H4 (cell line): ENCODE measurements around the gene SULF2. TPM values are rescaled to one million over a fixed set of nuclear protein-coding genes. Genes with fewer than 3 reads are reported as not detected.
A peak's percentile ranks its signal among the peaks of the same experiment; 100 is the strongest.

Source experiments
- DNase-seq: peaks from one replicate; pipeline ENCODE4 v3.0.0-alpha.2; 2015; ENCODE audit warnings: low spot score
- total RNA-seq: library from RNA; depleted of rRNA; stranded (reverse); fragments of >200 nt; shearing (Covaris generic); gene quantifications from 2 replicates; pipeline ENCODE4 v1.2.3, GENCODE V29; 2014

Gene SULF2
- total RNA-seq, 1 experiment from 2014 or later = 269 TPM

GRCh38 chr20:47737923-47738322 lies 47.4 kb downstream of the SULF2 start:
- DNase-seq = no peak

GRCh38 chr20:47736570-47737152 lies 48.6 kb downstream of the SULF2 start:
- DNase-seq = no peak

GRCh38 chr20:47735412-47736400 lies 49.6 kb downstream of the SULF2 start:
- no peak for DNase-seq

- no peak for DNase-seq
Observed at GRCh38 chr20:47734870-47735269, 50.4 kb downstream of the SULF2 start.

- no peak for DNase-seq
Observed at GRCh38 chr20:47733892-47734291, 51.4 kb downstream of the SULF2 start.

- DNase-seq = no peak
Observed at GRCh38 chr20:47730744-47731143, 54.5 kb downstream of the SULF2 start.

GRCh38 chr20:47729472-47729871 lies 55.8 kb downstream of the SULF2 start:
- no peak for DNase-seq

GRCh38 chr20:47727909-47728361 lies 57.3 kb downstream of the SULF2 start:
- DNase-seq = no peak

- no peak for DNase-seq
Observed at GRCh38 chr20:47727170-47727880, 58.0 kb downstream of the SULF2 start.

- DNase-seq = no peak
Observed at GRCh38 chr20:47726632-47727031, 58.6 kb downstream of the SULF2 start.

- peak; percentile 79 for DNase-seq
Observed at GRCh38 chr20:47725248-47725973, 59.9 kb downstream of the SULF2 start.

GRCh38 chr20:47724910-47725247 lies 60.4 kb downstream of the SULF2 start:
- DNase-seq = no peak

- DNase-seq = no peak
Observed at GRCh38 chr20:47724396-47724795, 60.9 kb downstream of the SULF2 start.

GRCh38 chr20:47723322-47723721 lies 62.0 kb downstream of the SULF2 start:
- no peak for DNase-seq

- no peak for DNase-seq
Observed at GRCh38 chr20:47720636-47721427, 64.4 kb downstream of the SULF2 start.

GRCh38 chr20:47719625-47720024 lies 65.7 kb downstream of the SULF2 start:
- DNase-seq = no peak

- no peak for DNase-seq
Observed at GRCh38 chr20:47719211-47719610, 66.1 kb downstream of the SULF2 start.

- DNase-seq = no peak
Observed at GRCh38 chr20:47718398-47718797, 66.9 kb downstream of the SULF2 start.

- no peak for DNase-seq
Observed at GRCh38 chr20:47717421-47717820, 67.9 kb downstream of the SULF2 start.

GRCh38 chr20:47713878-47714450 lies 71.3 kb downstream of the SULF2 start:
- DNase-seq = no peak

GRCh38 chr20:47713163-47713562 lies 72.1 kb downstream of the SULF2 start:
- no peak for DNase-seq
